WTC11 (cell line): ENCODE data around the gene CRIP2. TPM values are rescaled to one million over a fixed set of nuclear protein-coding genes. Genes with fewer than 3 reads are reported as not detected.

Source experiments
- ATAC-seq: fragments of 200-7000 bp; cut with Tn5 transposase; 2 replicates; pipeline ENCODE4 v1.10.0; 2021; ENCODE audit warnings: mild to moderate bottlenecking, moderate library complexity
- CTCF ChIA-PET: fragments of 300-600 bp; sonication (Branson Sonifier 250); formaldehyde crosslinking; loops from one replicate; lab custom pipeline; 2021; ENCODE audit warnings: antibody characterized with exemption; lab: Charles Lee
- POLR2A ChIA-PET: fragments of 350-600 bp; sonication (Branson Sonifier 250); formaldehyde crosslinking; loops from one replicate; lab custom pipeline; 2021; ENCODE audit warnings: antibody characterized with exemption; lab: Charles Lee
- DNase-seq: peaks from one replicate; pipeline ENCODE4 v3.0.0; 2021; ENCODE audit warnings: low spot score
- H3K27ac Mint-ChIP-seq: 2 replicates; pipeline ENCODE4 v1.8.0; 2021; ENCODE audit warnings: mixed read lengths
- H3K27me3 Mint-ChIP-seq: 2 replicates; pipeline ENCODE4 v1.8.0; 2021; ENCODE audit warnings: low read depth, mild to moderate bottlenecking, moderate library complexity, mixed read lengths
- H3K36me3 Mint-ChIP-seq: 2 replicates; pipeline ENCODE4 v1.8.0; 2021; ENCODE audit warnings: mixed read lengths
- H3K4me1 Mint-ChIP-seq: 2 replicates; pipeline ENCODE4 v1.8.0; 2022; ENCODE audit warnings: mixed read lengths
- H3K4me3 Mint-ChIP-seq: 2 replicates; pipeline ENCODE4 v1.8.0; 2021; ENCODE audit warnings: mild to moderate bottlenecking, moderate library complexity, mixed read lengths
- H3K9me3 Mint-ChIP-seq: 2 replicates; pipeline ENCODE4 v1.8.0; 2021; ENCODE audit warnings: mixed read lengths
- FOXP4 ChIP-seq: sonication (generic); formaldehyde crosslinking; IDR thresholded peaks from 2 replicates; pipeline ENCODE4 v1.8.0; 2022; ENCODE audit warnings: mild to moderate bottlenecking, missing genetic modification reagents
- HMGXB4 ChIP-seq: sonication (generic); formaldehyde crosslinking; IDR thresholded peaks from 2 replicates; pipeline ENCODE4 v1.8.1; 2023; ENCODE audit warnings: mild to moderate bottlenecking, moderate library complexity, missing genetic modification reagents
- NR1H2 ChIP-seq: sonication (generic); formaldehyde crosslinking; IDR thresholded peaks from 2 replicates; pipeline ENCODE4 v1.9.0; 2021; ENCODE audit warnings: mild to moderate bottlenecking, moderate library complexity, missing genetic modification reagents
- PRDM15 ChIP-seq: sonication (generic); formaldehyde crosslinking; IDR thresholded peaks from 2 replicates; pipeline ENCODE4 v1.8.0; 2022; ENCODE audit warnings: missing genetic modification reagents
- PRRX2 ChIP-seq: fragments of 250-450 bp; sonication (Bioruptor Pico); IDR thresholded peaks from 2 replicates; pipeline ENCODE4 v1.8.0; 2021; ENCODE audit warnings: mild to moderate bottlenecking
- SMAD3 ChIP-seq: sonication (generic); formaldehyde crosslinking; IDR thresholded peaks from 2 replicates; pipeline ENCODE4 v1.8.0; 2022; ENCODE audit warnings: missing genetic modification reagents, mild to moderate bottlenecking, borderline replicate concordance
- TEAD4 ChIP-seq: sonication (generic); formaldehyde crosslinking; IDR thresholded peaks from 2 replicates; pipeline ENCODE4 v1.8.0; 2022; ENCODE audit warnings: mild to moderate bottlenecking, missing genetic modification reagents
- USF2 ChIP-seq: sonication (generic); formaldehyde crosslinking; IDR thresholded peaks from 2 replicates; pipeline ENCODE4 v1.8.1; 2023; ENCODE audit warnings: mild to moderate bottlenecking, missing genetic modification reagents, moderate library complexity
- ZBTB21 ChIP-seq: sonication (generic); formaldehyde crosslinking; IDR thresholded peaks from 2 replicates; pipeline ENCODE4 v1.8.1; 2023; ENCODE audit warnings: mild to moderate bottlenecking, missing genetic modification reagents, borderline replicate concordance
- ZNF121 ChIP-seq: sonication (generic); formaldehyde crosslinking; IDR thresholded peaks from 2 replicates; pipeline ENCODE4 v1.8.0; 2023; ENCODE audit warnings: missing genetic modification reagents
- ZNF281 ChIP-seq: sonication (generic); formaldehyde crosslinking; IDR thresholded peaks from 2 replicates; pipeline ENCODE4 v1.8.0; 2023; ENCODE audit warnings: mild to moderate bottlenecking, missing genetic modification reagents
- ZNF512 ChIP-seq: sonication (generic); formaldehyde crosslinking; IDR thresholded peaks from 2 replicates; pipeline ENCODE4 v1.8.1; 2022; ENCODE audit warnings: missing genetic modification reagents, borderline replicate concordance
- total RNA-seq: library from RNA; stranded (reverse); gene quantifications from 3 replicates; pipeline ENCODE4 v1.2.3, GENCODE V29; 2021

CRIP2 gene
- total RNA-seq, 1 experiment from 2014 or later: 5.4 TPM

GRCh38 chr14:105475269-105476096 is 862 bp downstream of the CRIP2 start:
- ATAC-seq (peak; percentile 2; the same call in 1 of the 2 replicates), DNase-seq (no peak)
- TF ChIP-seq TEAD4 (CRISPR knock-in tag): no peak
- no peak for TF ChIP-seq ZNF512 (CRISPR knock-in tag)
- TF ChIP-seq HMGXB4 (CRISPR knock-in tag): no peak
- no peak for TF ChIP-seq ZBTB21 (CRISPR knock-in tag)
- TF ChIP-seq SMAD3 (CRISPR knock-in tag): no peak
- TF ChIP-seq, all 79 proteins: peak for 0
- Mint-ChIP-seq H3K27me3 (peaks cover 50% of the 10 kb centered on the region), H3K36me3 (no peaks in the 10 kb centered on the region), H3K4me1 (peaks cover 7% of the 10 kb centered on the region; the same call in 1 of the 2 replicates), H3K9me3 (no peaks in the 10 kb centered on the region), H3K4me3 (peak overlapping the region; percentile 49), H3K27ac (no peak overlapping the region)
- CTCF ChIA-PET: interaction anchor here (1.0 to 1.8 kb wide), 3 partner anchors 10 to 112 kb away, joined by 3 to 9 read pairs (median 3); no protein-coding TSS in a partner anchor
- POLR2A ChIA-PET: no interaction called here

- H3K27me3 Mint-ChIP-seq: peaks cover 57% of the 10 kb centered on the region
- no peaks in the 10 kb centered on the region for H3K36me3 Mint-ChIP-seq
- POLR2A ChIA-PET: no interaction called here
- DNase-seq (no peak), ATAC-seq (no peak)
- no peak overlapping the region for H3K27ac Mint-ChIP-seq
- TF ChIP-seq ZNF121 (peak; percentile 51; the same call in 1 of the 2 replicates), SMAD3 (CRISPR knock-in tag) (no peak), USF2 (CRISPR knock-in tag) (no peak)
- CTCF ChIA-PET: interaction anchor here (1.0 to 1.8 kb wide), 4 partner anchors 9 to 113 kb away, joined by 3 to 9 read pairs (median 3); no protein-coding TSS in a partner anchor
- peaks cover 13% of the 10 kb centered on the region; the same call in 1 of the 2 replicates for H3K4me1 Mint-ChIP-seq
- H3K4me3 Mint-ChIP-seq: peak overlapping the region; percentile 49; the same call in 1 of the 2 replicates
- no peaks in the 10 kb centered on the region for H3K9me3 Mint-ChIP-seq
Measured at GRCh38 chr14:105476097-105476830, 1.6 kb downstream of the CRIP2 start.

- H3K27me3 Mint-ChIP-seq: peaks cover 64% of the 10 kb centered on the region
- ChIA-PET CTCF (interaction anchor here (1.0 to 1.2 kb wide), 2 partner anchors 9 to 13 kb away, joined by 3 to 9 read pairs; no protein-coding TSS in a partner anchor), POLR2A (no interaction called here)
- no peak overlapping the region for H3K4me3 Mint-ChIP-seq
- no peak for ATAC-seq
- TF ChIP-seq ZNF281 (CRISPR knock-in tag): no peak
- no peak for TF ChIP-seq NR1H2
- TF ChIP-seq FOXP4 (CRISPR knock-in tag): no peak
- no peak for TF ChIP-seq PRRX2 (CRISPR knock-in tag)
- no peak for TF ChIP-seq PRDM15 (CRISPR knock-in tag)
- TF ChIP-seq, all 79 proteins: peak for 0
- Mint-ChIP-seq H3K36me3 (no peaks in the 10 kb centered on the region), H3K4me1 (peaks cover 17% of the 10 kb centered on the region), H3K9me3 (no peaks in the 10 kb centered on the region), H3K27ac (no peak overlapping the region)
- no peak for DNase-seq
Measured at GRCh38 chr14:105476831-105477659, 2.4 kb downstream of the CRIP2 start.
